WTC11 (cell line): ENCODE data around the gene INO80. TPM values are rescaled to one million over a fixed set of nuclear protein-coding genes. Genes with fewer than 3 reads are reported as not detected.

ENCODE experiments used
- ATAC-seq: fragments of 200-7000 bp; cut with Tn5 transposase; 2 replicates; pipeline ENCODE4 v1.10.0; 2021; ENCODE audit warnings: mild to moderate bottlenecking, moderate library complexity
- Bru-seq: library from RNA; stranded (reverse); fragments of 400-500 nt; gene quantifications from one replicate; lab custom pipeline; 2021; lab: Mats Ljungman, UMichigan
- CTCF ChIA-PET: fragments of 300-600 bp; sonication (Branson Sonifier 250); formaldehyde crosslinking; loops from one replicate; lab custom pipeline; 2021; ENCODE audit warnings: antibody characterized with exemption; lab: Charles Lee
- POLR2A ChIA-PET: fragments of 350-600 bp; sonication (Branson Sonifier 250); formaldehyde crosslinking; loops from one replicate; lab custom pipeline; 2021; ENCODE audit warnings: antibody characterized with exemption; lab: Charles Lee
- DNase-seq: peaks from one replicate; pipeline ENCODE4 v3.0.0; 2021; ENCODE audit warnings: low spot score
- H3K27ac Mint-ChIP-seq: 2 replicates; pipeline ENCODE4 v1.8.0; 2021; ENCODE audit warnings: mixed read lengths
- H3K27me3 Mint-ChIP-seq: 2 replicates; pipeline ENCODE4 v1.8.0; 2021; ENCODE audit warnings: low read depth, mild to moderate bottlenecking, moderate library complexity, mixed read lengths
- H3K36me3 Mint-ChIP-seq: 2 replicates; pipeline ENCODE4 v1.8.0; 2021; ENCODE audit warnings: mixed read lengths
- H3K4me1 Mint-ChIP-seq: 2 replicates; pipeline ENCODE4 v1.8.0; 2022; ENCODE audit warnings: mixed read lengths
- H3K4me3 Mint-ChIP-seq: 2 replicates; pipeline ENCODE4 v1.8.0; 2021; ENCODE audit warnings: mild to moderate bottlenecking, moderate library complexity, mixed read lengths
- H3K9me3 Mint-ChIP-seq: 2 replicates; pipeline ENCODE4 v1.8.0; 2021; ENCODE audit warnings: mixed read lengths
- AFF4 ChIP-seq: sonication (generic); formaldehyde crosslinking; IDR thresholded peaks from 2 replicates; pipeline ENCODE4 v1.8.1; 2023; ENCODE audit warnings: mild to moderate bottlenecking, missing genetic modification reagents, borderline replicate concordance
- CDX4 ChIP-seq: fragments of 250-450 bp; sonication (Bioruptor Pico); IDR thresholded peaks from 2 replicates; pipeline ENCODE4 v1.9.0; 2021; ENCODE audit warnings: moderate library complexity, mild to moderate bottlenecking, inconsistent platforms, borderline replicate concordance
- FOXP1 ChIP-seq: sonication (generic); formaldehyde crosslinking; IDR thresholded peaks from 2 replicates; pipeline ENCODE4 v1.8.0; 2022; ENCODE audit warnings: missing genetic modification reagents, mild to moderate bottlenecking, moderate library complexity, borderline replicate concordance
- GRHL2 ChIP-seq: fragments of 250-450 bp; sonication (Bioruptor Pico); IDR thresholded peaks from 2 replicates; pipeline ENCODE4 v1.8.0; 2022; ENCODE audit warnings: mild to moderate bottlenecking, moderate library complexity; ENCODE audit not compliant: insufficient replicate concordance, severe bottlenecking
- GTF2I ChIP-seq: fragments of 250-450 bp; sonication (Bioruptor Pico); conservative IDR thresholded peaks from 2 replicates; pipeline ENCODE4 v1.4.0; 2021; ENCODE audit warnings: mild to moderate bottlenecking
- IRF2 ChIP-seq: sonication (generic); formaldehyde crosslinking; IDR thresholded peaks from 2 replicates; pipeline ENCODE4 v1.8.0; 2022; ENCODE audit warnings: low read depth, missing genetic modification reagents, borderline replicate concordance
- KAT7 ChIP-seq: sonication (generic); formaldehyde crosslinking; IDR thresholded peaks from 2 replicates; pipeline ENCODE4 v1.8.1; 2023; ENCODE audit warnings: missing genetic modification reagents, mild to moderate bottlenecking, borderline replicate concordance
- MXD4 ChIP-seq: fragments of 250-450 bp; sonication (Bioruptor Pico); IDR thresholded peaks from 2 replicates; pipeline ENCODE4 v1.8.0; 2021; ENCODE audit warnings: mild to moderate bottlenecking, moderate library complexity, borderline replicate concordance
- MYBL2 ChIP-seq: sonication (generic); formaldehyde crosslinking; IDR thresholded peaks from 2 replicates; pipeline ENCODE4 v1.8.1; 2023; ENCODE audit warnings: mild to moderate bottlenecking, moderate library complexity, missing genetic modification reagents
- NR1H2 ChIP-seq: sonication (generic); formaldehyde crosslinking; IDR thresholded peaks from 2 replicates; pipeline ENCODE4 v1.9.0; 2021; ENCODE audit warnings: mild to moderate bottlenecking, moderate library complexity, missing genetic modification reagents
- SOX15 ChIP-seq: fragments of 250-450 bp; sonication (Bioruptor Pico); IDR thresholded peaks from 2 replicates; pipeline ENCODE4 v1.9.0; 2021; ENCODE audit warnings: mild to moderate bottlenecking
- TEAD4 ChIP-seq: sonication (generic); formaldehyde crosslinking; IDR thresholded peaks from 2 replicates; pipeline ENCODE4 v1.8.0; 2022; ENCODE audit warnings: mild to moderate bottlenecking, missing genetic modification reagents
- TP53 ChIP-seq: sonication (generic); formaldehyde crosslinking; IDR thresholded peaks from 2 replicates; pipeline ENCODE4 v1.8.1; 2023; ENCODE audit warnings: mild to moderate bottlenecking, missing genetic modification reagents
- long read RNA-seq, 3 experiments: library from RNA in 1 of 3; library from capped mRNA in 1 of 3; library from polyadenylated mRNA in 1 of 3; unstranded in 2 of 3; stranded (forward) in 1 of 3; transcript quantifications; one replicate each; pipeline ENCODE4 v2.0.0, GENCODE V29; 2021
- total RNA-seq: library from RNA; stranded (reverse); gene quantifications from 3 replicates; pipeline ENCODE4 v1.2.3, GENCODE V29; 2021
- TF ChIP-seq, protein P1 (sequence below): sonication (generic); formaldehyde crosslinking; IDR thresholded peaks from 2 replicates; pipeline ENCODE4 v1.8.1; 2022; ENCODE audit warnings: missing genetic modification reagents, borderline replicate concordance
- TF ChIP-seq, protein P2 (sequence below): sonication (generic); formaldehyde crosslinking; conservative IDR thresholded peaks from 2 replicates; pipeline ENCODE4 v1.8.1; 2022; ENCODE audit warnings: mild to moderate bottlenecking, missing genetic modification reagents
- TF ChIP-seq, protein P3 (sequence below): sonication (generic); formaldehyde crosslinking; IDR thresholded peaks from 2 replicates; pipeline ENCODE4 v1.8.1; 2022; ENCODE audit warnings: mild to moderate bottlenecking, moderate library complexity, missing genetic modification reagents
- TF ChIP-seq, protein P4 (sequence below): fragments of 250-450 bp; sonication (Bioruptor Pico); IDR thresholded peaks from 2 replicates; pipeline ENCODE4 v2.1.2; 2022; ENCODE audit warnings: mild to moderate bottlenecking, moderate library complexity
- TF ChIP-seq, protein P5 (sequence below): sonication (generic); formaldehyde crosslinking; IDR thresholded peaks from 2 replicates; pipeline ENCODE4 v1.8.1; 2023; ENCODE audit warnings: mild to moderate bottlenecking, missing genetic modification reagents

The INO80 gene, protein sequence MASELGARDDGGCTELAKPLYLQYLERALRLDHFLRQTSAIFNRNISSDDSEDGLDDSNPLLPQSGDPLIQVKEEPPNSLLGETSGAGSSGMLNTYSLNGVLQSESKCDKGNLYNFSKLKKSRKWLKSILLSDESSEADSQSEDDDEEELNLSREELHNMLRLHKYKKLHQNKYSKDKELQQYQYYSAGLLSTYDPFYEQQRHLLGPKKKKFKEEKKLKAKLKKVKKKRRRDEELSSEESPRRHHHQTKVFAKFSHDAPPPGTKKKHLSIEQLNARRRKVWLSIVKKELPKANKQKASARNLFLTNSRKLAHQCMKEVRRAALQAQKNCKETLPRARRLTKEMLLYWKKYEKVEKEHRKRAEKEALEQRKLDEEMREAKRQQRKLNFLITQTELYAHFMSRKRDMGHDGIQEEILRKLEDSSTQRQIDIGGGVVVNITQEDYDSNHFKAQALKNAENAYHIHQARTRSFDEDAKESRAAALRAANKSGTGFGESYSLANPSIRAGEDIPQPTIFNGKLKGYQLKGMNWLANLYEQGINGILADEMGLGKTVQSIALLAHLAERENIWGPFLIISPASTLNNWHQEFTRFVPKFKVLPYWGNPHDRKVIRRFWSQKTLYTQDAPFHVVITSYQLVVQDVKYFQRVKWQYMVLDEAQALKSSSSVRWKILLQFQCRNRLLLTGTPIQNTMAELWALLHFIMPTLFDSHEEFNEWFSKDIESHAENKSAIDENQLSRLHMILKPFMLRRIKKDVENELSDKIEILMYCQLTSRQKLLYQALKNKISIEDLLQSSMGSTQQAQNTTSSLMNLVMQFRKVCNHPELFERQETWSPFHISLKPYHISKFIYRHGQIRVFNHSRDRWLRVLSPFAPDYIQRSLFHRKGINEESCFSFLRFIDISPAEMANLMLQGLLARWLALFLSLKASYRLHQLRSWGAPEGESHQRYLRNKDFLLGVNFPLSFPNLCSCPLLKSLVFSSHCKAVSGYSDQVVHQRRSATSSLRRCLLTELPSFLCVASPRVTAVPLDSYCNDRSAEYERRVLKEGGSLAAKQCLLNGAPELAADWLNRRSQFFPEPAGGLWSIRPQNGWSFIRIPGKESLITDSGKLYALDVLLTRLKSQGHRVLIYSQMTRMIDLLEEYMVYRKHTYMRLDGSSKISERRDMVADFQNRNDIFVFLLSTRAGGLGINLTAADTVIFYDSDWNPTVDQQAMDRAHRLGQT (N-terminal part only)
- 19.5 to 20.9 TPM (median 20.6 TPM) in 3 replicates for total RNA-seq
- Bru-seq, nascent RNA, result percentile 77 among the genes with signal in this experiment
- long read RNA-seq, experiment 1, full-length matches to known transcripts, result 32 of 84 reads
- long read RNA-seq, experiment 1, partial matches to known transcripts, result 34 of 84 reads
- long read RNA-seq, experiment 1, other reads (novel, unspliced or antisense), result 18 of 84 reads
- long read RNA-seq, experiment 2, full-length matches to known transcripts, result 1 of 18 reads
- long read RNA-seq, experiment 2, partial matches to known transcripts, result 7 of 18 reads
- long read RNA-seq, experiment 2, other reads (novel, unspliced or antisense), result 10 of 18 reads
- long read RNA-seq, experiment 3, partial matches to known transcripts, result 1 of 1 reads
- long read RNA-seq, experiment 3, other reads (novel, unspliced or antisense), result 0 of 1 reads

DNA sequence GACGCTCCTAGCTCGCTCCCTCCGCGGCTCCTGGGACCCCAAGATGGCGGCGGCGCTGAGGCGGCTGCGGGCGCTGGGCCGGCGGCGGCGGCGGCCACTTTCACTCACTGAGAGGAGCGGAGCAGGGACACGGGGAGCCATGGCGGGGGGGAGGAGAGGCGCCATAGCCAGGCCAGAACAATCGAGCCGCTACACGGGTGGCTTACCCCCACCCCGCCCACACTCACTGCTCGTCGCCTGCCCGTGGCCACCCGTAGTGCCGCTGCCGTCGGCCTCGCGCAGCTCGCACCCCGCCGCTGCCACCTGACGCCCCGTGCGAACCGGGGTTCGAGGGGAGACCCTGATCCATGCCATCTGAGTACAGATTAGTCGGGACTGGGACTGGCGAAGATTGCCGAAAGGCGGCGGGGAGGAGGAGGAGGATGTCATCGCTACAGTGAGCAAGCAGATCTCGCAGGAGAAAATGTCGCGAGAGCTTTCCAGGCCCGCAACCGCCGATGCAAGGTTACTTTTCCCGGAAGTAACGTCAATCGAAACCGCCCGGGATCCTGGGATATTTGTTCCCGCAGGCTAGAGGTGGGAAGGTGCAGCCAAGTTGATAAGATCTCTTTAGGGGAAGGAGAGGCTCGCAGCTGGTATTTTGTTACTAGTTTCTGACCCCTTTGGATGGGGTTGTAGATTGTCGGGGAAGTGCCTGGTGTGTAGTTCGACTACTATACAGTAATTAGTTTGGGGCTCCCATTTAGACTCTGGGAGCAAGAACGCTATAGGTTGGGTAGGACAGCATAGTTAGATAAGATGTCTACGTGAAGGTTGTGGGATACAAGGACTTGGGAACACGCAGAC is at the start of gene INO80:
Gene INO80 (minus strand): TSS at position 165 of the 846 bp plus-strand sequence. CDS start 19,970 bp downstream, outside the sequence.
- ChIA-PET CTCF (interaction anchor here (1.0 to 1.5 kb wide), 4 partner anchors 115 to 216 kb away, joined by 3 to 9 read pairs (median 4); partner anchors contain the start of genes CHP1, NUSAP1 and OIP5), POLR2A (interaction anchor here (0.6 to 1.5 kb wide), 9 partner anchors 15 to 216 kb away, joined by 3 to 7 read pairs (median 4); partner anchors contain the start of genes CHAC1, CHP1, NUSAP1 and OIP5)
- ATAC-seq (peak; percentile 89), DNase-seq (peak; percentile 99)
- H3K27me3 Mint-ChIP-seq, result no peaks in the 10 kb centered on the region; the same call in 1 of the 2 replicates
- H3K27ac Mint-ChIP-seq, result peak within 1 kb of the TSS; percentile 100
- peak within 1 kb of the TSS; percentile 90 for H3K4me3 Mint-ChIP-seq
- peaks cover 7% of the 10 kb centered on the region; the same call in 1 of the 2 replicates for H3K4me1 Mint-ChIP-seq
- 0 out of 2 replicates have a peak, but pooled peaks cover 6% of the 10 kb centered on the region for H3K36me3 Mint-ChIP-seq
- no peaks in the 10 kb centered on the region for H3K9me3 Mint-ChIP-seq
- TF ChIP-seq, protein P1, sequence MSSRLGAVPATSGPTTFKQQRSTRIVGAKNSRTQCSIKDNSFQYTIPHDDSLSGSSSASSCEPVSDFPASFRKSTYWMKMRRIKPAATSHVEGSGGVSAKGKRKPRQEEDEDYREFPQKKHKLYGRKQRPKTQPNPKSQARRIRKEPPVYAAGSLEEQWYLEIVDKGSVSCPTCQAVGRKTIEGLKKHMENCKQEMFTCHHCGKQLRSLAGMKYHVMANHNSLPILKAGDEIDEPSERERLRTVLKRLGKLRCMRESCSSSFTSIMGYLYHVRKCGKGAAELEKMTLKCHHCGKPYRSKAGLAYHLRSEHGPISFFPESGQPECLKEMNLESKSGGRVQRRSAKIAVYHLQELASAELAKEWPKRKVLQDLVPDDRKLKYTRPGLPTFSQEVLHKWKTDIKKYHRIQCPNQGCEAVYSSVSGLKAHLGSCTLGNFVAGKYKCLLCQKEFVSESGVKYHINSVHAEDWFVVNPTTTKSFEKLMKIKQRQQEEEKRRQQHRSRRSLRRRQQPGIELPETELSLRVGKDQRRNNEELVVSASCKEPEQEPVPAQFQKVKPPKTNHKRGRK (CRISPR knock-in tag), result no peak
- TF ChIP-seq, protein P2, sequence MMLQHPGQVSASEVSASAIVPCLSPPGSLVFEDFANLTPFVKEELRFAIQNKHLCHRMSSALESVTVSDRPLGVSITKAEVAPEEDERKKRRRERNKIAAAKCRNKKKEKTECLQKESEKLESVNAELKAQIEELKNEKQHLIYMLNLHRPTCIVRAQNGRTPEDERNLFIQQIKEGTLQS, result no peak
- TF ChIP-seq GRHL2 (CRISPR knock-in tag) (no peak), SOX15 (no peak), IRF2 (CRISPR knock-in tag) (no peak), MYBL2 (CRISPR knock-in tag) (no peak; the same call in 1 of the 2 replicates), CDX4 (no peak), TEAD4 (CRISPR knock-in tag) (no peak), NR1H2 (no peak), GTF2I (CRISPR knock-in tag) (no peak), MXD4 (CRISPR knock-in tag) (no peak), KAT7 (CRISPR knock-in tag) (no peak), TP53 (CRISPR knock-in tag) (no peak), FOXP1 (peak; percentile 79; the same call in 1 of the 2 replicates), AFF4 (no peak)
- TF ChIP-seq, protein P3, sequence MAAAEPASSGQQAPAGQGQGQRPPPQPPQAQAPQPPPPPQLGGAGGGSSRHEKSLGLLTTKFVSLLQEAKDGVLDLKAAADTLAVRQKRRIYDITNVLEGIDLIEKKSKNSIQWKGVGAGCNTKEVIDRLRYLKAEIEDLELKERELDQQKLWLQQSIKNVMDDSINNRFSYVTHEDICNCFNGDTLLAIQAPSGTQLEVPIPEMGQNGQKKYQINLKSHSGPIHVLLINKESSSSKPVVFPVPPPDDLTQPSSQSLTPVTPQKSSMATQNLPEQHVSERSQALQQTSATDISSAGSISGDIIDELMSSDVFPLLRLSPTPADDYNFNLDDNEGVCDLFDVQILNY (CRISPR knock-in tag), result 0 out of 2 replicates have a peak, but pooled peaks have one; percentile 19
- TF ChIP-seq, protein P4, sequence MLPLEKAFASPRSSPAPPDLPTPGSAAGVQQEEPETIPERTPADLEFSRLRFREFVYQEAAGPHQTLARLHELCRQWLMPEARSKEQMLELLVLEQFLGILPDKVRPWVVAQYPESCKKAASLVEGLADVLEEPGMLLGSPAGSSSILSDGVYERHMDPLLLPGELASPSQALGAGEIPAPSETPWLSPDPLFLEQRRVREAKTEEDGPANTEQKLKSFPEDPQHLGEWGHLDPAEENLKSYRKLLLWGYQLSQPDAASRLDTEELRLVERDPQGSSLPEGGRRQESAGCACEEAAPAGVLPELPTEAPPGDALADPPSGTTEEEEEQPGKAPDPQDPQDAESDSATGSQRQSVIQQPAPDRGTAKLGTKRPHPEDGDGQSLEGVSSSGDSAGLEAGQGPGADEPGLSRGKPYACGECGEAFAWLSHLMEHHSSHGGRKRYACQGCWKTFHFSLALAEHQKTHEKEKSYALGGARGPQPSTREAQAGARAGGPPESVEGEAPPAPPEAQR (CRISPR knock-in tag), result no peak
- TF ChIP-seq, protein P5, sequence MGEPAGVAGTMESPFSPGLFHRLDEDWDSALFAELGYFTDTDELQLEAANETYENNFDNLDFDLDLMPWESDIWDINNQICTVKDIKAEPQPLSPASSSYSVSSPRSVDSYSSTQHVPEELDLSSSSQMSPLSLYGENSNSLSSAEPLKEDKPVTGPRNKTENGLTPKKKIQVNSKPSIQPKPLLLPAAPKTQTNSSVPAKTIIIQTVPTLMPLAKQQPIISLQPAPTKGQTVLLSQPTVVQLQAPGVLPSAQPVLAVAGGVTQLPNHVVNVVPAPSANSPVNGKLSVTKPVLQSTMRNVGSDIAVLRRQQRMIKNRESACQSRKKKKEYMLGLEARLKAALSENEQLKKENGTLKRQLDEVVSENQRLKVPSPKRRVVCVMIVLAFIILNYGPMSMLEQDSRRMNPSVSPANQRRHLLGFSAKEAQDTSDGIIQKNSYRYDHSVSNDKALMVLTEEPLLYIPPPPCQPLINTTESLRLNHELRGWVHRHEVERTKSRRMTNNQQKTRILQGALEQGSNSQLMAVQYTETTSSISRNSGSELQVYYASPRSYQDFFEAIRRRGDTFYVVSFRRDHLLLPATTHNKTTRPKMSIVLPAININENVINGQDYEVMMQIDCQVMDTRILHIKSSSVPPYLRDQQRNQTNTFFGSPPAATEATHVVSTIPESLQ (CRISPR knock-in tag), result no peak
